AG09319 (cell line): ENCODE results near the gene KIF4A.

Experiments
- DNase-seq: peaks from one replicate; pipeline ENCODE4 v3.0.0-alpha.2; 2010; ENCODE audit warnings: low read depth; ENCODE audit errors: extremely low read depth
- CTCF ChIP-seq: IDR thresholded peaks from 2 replicates; pipeline ENCODE4 v1.5.1; 2011; ENCODE audit warnings: low read depth, mild to moderate bottlenecking, inconsistent platforms, low read length, moderate library complexity

KIF4A gene

GRCh38 chrX:70444946-70445656 lies 155.2 kb downstream of the KIF4A start:
- TF ChIP-seq CTCF = no peak
- no peak for DNase-seq

GRCh38 chrX:70445951-70446350 lies 156.0 kb downstream of the KIF4A start:
- no peak for DNase-seq
- no peak for TF ChIP-seq CTCF

DNA sequence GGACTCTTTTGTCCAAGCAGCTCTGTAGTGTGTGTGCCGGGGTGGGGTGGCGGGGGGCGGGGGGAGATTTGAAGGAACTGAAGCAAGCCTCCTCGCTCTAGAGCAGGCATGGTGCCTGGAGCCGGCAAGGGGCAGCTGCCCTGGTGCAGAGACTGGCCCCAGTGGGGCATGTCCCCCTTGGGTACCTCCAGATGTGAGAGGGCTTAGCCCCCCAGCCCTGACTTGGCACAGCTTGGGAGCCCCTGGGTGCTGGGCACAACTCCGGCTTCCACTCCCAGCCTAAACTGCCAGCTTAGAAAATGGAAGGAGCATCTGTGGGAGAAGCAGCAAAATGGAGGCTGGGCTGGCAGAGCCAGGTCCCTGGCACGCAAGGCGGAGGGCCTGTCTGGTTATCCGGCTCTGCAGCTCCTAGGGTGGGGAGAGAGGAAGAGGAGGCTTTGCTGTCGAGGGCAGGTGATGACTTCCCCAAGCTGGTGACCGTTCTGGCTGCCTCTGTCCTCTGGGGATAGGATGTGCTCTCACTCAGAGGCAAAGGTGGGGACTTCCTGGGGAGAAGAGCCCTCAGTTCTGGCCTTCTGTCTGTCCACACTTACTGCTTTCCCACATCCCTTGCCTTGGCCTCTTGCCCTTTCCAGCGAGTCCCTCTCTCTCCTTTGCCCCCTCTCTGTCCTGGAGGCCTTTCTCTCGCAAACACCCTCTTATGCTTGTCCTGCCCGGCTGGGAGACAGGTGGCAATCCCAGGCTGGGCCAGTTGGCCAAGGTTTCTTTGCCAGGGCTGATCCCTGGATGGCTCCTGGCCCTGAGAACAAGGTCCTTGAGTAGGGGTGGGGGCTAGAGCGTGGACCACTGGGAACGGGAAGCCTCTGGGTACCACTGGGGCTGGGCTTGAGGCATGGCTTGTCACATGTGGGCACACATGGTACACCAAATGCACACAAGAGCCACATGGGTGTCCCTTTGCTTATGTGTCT lies 156.8 kb downstream of the KIF4A start:
- no peak for TF ChIP-seq CTCF
- no peak for DNase-seq

GRCh38 chrX:70449457-70449966 lies 159.6 kb downstream of the KIF4A start:
- DNase-seq = no peak

GRCh38 chrX:70452143-70452733 lies 162.3 kb downstream of the KIF4A start:
- DNase-seq = no peak
- peak; percentile 74 for TF ChIP-seq CTCF

More at GRCh38 chrX:70449457-70449966, 159.6 kb downstream of the KIF4A start:
- no peak for TF ChIP-seq CTCF

DNA sequence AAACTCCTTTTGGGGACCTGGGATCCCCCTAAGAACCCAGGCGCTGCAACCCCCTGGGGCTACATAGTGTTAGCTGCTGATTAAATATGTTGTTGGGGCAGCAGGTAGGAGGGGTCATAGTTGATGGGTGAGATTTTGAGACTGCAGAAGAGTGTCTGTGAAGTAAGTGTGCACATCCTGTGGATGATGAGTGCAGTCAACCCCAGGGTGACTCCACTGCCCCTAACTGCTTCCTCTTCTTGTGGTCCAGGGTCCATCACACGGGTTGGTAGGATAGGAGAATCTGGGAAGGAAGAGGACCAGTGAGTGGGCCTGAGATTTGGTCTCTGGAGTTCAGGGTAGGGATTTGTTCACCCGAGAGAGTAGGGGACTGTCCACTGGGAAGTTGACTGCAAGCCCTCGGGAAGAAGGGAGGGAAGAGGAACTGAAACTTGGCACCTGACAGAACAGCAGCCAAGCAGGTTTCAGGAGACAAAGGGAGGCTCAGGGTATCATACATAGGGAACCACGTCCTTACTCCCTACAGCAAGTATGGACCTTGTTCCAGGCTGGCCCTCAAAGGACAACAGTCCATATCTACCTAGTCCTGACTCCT lies 163.2 kb downstream of the KIF4A start:
- DNase-seq = no peak
- no peak for TF ChIP-seq CTCF
